ENCODE data around the gene SRPK1.

DNA sequence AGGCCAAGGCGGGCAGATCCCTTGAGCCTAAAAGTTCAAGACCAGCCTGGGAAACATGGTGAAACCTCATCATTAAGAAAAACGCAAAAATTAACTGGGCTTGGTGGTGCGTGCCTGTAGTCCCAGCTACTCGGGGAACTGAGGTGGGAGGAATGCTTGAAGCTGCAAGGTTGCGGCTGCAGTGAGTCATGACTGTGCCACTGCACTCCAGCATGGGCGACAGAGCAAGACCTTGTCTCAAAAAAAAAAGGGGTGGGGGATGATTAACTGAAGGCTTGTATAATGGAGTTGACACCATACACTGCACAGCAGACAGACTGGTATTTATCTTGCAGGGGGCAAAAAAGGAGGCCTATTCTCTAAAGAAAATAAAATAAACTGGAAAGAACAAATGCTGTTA is 27.7 kb downstream of the SRPK1 start:
- TF ChIP-seq EZH2 (IDR thresholded peaks at IDR 0.05; ENCODE audit: borderline replicate concordance, control insufficient read depth, low read depth, low read length): no peak
- TF ChIP-seq SIN3A (IDR thresholded peaks at IDR 0.05; ENCODE audit: low read depth, low read length): no peak
- TF ChIP-seq RFX5 (IDR thresholded peaks at IDR 0.05; ENCODE audit: low read depth, low read length): no peak
- no peak for TF ChIP-seq CBX5 (IDR thresholded peaks at IDR 0.05; ENCODE audit: low read depth)
- TF ChIP-seq, protein P1, sequence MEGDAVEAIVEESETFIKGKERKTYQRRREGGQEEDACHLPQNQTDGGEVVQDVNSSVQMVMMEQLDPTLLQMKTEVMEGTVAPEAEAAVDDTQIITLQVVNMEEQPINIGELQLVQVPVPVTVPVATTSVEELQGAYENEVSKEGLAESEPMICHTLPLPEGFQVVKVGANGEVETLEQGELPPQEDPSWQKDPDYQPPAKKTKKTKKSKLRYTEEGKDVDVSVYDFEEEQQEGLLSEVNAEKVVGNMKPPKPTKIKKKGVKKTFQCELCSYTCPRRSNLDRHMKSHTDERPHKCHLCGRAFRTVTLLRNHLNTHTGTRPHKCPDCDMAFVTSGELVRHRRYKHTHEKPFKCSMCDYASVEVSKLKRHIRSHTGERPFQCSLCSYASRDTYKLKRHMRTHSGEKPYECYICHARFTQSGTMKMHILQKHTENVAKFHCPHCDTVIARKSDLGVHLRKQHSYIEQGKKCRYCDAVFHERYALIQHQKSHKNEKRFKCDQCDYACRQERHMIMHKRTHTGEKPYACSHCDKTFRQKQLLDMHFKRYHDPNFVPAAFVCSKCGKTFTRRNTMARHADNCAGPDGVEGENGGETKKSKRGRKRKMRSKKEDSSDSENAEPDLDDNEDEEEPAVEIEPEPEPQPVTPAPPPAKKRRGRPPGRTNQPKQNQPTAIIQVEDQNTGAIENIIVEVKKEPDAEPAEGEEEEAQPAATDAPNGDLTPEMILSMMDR (IDR thresholded peaks at IDR 0.05 in 2 of 3, conservative IDR thresholded peaks at IDR 0.05 in 1 of 3; ENCODE audit: control insufficient read depth in 2 of 3, extremely low read depth in 1 of 3, insufficient read depth in 1 of 3, low read depth in 3 of 3, low read length in 3 of 3): no peak
- TF ChIP-seq FOXK2 (IDR thresholded peaks at IDR 0.05): no peak
- TF ChIP-seq CEBPB (IDR thresholded peaks at IDR 0.05; ENCODE audit: borderline replicate concordance in 1 of 2, low read depth in 2 of 2, low read length in 2 of 2): no peak
